ENCODE measurements around the gene CAMK2D.
A peak's percentile ranks its signal among the peaks of the same experiment; 100 is the strongest.

Gene CAMK2D

DNA sequence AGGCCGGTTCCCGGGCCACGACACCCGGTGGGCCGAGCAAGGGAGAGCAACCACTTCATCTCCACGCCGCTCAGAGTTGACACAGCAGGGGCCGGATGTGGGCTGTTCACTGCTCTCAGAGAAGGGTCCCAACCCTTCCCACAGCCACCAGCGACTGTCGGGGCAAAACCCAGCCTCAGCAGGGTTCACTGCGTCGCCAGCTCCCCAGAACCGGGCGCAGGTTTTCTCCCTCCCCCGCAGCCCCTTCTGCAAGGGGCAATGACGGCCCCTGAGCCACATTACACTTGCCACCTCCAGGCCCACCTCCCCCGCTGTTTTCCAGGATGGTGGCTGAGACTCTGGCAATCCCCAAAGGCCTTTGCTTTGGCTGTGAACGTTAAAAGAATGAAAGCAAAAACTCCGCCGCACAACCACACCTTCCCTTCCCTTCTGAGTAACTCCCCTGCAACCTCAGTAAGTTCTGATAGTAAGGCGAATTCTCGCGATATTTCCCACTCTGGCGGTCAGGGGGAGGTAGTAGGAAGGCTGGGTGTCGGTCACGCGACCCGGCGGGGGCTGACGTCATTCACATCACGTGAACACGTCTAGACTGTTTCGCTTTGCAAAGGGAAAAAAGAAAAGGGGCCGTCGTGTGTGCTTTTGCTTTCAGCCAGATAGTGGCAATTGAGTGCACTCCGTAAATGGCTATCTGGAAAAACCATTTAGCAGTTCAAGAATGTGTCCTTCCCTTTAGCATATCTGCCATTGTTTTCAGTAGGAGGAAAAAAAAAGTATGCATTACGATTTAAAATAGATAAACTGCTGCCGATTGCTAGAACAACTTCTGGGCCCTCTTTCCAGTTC, 869 bp upstream of the CAMK2D start:
- peak; percentile 100 for DNase-seq

- peak; percentile 67 for DNase-seq
Measured at GRCh38 chr4:113760795-113761619, 531 bp downstream of the CAMK2D start.

- peak; percentile 46 for DNase-seq
Measured at GRCh38 chr4:113760094-113760794, 1.3 kb downstream of the CAMK2D start.

DNA sequence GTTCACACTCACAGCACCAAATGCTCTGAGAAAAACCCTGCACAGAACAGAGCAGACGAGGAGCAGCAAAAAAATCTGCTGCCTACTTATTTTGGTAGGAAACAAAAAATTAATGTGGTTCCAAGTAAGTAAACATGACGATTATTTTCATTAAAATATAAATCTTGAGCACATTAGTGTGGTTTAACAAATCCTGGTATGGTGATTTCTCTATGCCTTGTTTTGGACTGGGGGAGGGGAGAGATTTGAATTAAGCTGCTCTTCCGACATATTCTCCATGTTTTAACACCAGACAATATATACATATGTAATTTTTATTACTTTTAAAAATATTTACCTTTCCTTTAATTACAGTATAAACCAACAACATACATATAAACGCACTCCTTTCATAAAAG, 1.8 kb downstream of the CAMK2D start:
- no peak for DNase-seq

GRCh38 chr4:113758372-113758771, 3.2 kb downstream of the CAMK2D start:
- DNase-seq: peak; percentile 93

GRCh38 chr4:113757486-113757885, 4.1 kb downstream of the CAMK2D start:
- DNase-seq: no peak

GRCh38 chr4:113756005-113756410, 5.5 kb downstream of the CAMK2D start:
- DNase-seq: peak; percentile 91

- DNase-seq: no peak
Measured at GRCh38 chr4:113750734-113751133, 10.8 kb downstream of the CAMK2D start.

DNA sequence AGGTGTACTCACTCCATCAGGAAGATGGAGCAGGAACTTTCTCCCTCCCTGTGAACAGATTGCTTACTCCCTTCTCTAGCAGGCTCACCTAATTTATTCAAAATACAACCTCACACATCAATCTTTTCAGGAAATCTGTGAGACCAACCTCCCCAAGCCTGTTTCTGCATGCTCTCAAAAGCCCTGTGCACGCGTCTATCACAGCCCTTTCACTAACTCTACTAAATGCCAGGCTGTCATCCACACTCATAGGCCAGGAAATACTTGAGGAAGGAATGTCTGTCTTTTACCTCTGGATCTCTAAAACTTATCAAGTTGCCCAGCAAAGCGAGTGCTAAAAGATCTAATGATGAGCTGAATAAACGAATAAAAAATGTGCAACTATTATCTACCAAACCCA, 11.2 kb downstream of the CAMK2D start:
- DNase-seq: no peak

DNA sequence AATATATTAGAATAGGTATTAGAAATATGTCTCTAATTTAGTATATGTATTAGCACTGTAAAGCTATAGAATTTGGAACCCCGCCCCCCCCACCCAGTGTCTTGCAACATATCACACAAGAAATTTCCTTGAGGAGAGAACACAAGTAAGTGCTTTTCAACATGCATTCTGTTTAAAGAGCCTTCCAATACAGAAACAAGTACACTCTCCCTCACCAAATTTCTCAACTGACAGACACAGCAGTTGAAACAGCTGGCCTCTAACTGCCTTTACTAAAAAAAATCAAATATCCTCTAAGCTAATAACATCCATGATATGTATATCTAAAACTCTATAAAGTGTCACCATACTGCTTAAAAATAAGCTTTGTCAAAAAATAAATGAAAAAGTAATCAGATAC, 12.4 kb downstream of the CAMK2D start:
- no peak for DNase-seq

DNA sequence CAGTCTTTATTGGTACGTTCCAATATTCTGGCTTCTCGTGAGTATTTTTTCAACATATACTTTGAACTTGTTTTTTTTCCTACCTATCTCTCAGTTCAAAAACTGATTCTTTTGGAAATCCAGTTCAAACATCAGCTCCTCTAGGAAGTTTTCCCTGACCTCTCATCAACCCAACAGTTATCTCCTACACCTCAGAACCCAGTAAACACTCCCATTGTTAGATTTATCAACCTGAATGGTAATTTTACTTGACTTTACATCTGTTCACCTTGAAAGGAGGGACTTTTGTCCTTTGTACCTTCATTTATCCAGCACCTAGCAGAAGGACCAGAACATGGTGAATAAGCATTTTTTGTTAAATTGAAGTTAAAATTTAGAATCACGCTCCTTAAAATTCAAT, 13.6 kb downstream of the CAMK2D start:
- no peak for DNase-seq

DNA sequence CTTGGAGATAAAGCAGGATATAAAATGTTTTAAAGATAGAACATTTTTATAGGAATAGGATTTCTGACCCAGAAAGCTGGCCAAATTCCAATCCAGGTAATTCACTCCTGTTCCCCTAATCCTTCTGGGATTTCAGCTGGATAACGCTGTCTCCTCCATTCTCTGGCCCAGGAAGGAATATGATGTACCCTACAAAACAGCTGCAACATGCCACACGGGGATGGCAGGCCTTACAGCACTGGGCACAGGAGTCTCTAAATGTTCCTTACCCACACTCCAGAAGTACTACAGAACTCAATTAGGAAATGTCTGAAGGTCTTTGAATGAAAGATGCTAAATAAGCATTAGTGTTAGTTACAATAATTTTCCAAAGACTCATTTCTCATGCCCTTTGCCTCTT, 15.8 kb downstream of the CAMK2D start:
- DNase-seq: no peak

- no peak for DNase-seq
Measured at GRCh38 chr4:113744667-113745240, 16.8 kb downstream of the CAMK2D start.

DNA sequence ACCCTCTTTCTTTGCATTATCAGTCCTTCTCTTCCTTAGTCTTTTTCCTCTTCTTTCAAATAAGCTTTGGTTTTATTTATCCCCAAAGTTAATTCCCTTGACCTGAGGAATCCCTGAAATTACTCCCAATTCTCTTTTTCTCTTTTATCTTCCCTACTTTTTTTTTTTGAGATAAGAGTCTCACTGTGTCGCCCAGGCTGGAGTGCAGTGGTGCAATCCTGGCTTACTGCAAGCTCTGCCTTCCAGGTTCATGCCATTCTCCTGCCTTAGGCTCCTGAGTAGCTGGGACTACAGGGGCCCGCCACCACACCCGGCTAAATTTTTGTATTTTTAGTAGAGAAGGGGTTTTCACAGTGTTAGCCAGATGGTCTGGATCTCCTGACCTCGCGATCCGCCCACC, 17.8 kb downstream of the CAMK2D start:
- no peak for DNase-seq

GRCh38 chr4:113742643-113743042, 18.9 kb downstream of the CAMK2D start:
- no peak for DNase-seq

GRCh38 chr4:113741956-113742355, 19.6 kb downstream of the CAMK2D start:
- DNase-seq: no peak

DNA sequence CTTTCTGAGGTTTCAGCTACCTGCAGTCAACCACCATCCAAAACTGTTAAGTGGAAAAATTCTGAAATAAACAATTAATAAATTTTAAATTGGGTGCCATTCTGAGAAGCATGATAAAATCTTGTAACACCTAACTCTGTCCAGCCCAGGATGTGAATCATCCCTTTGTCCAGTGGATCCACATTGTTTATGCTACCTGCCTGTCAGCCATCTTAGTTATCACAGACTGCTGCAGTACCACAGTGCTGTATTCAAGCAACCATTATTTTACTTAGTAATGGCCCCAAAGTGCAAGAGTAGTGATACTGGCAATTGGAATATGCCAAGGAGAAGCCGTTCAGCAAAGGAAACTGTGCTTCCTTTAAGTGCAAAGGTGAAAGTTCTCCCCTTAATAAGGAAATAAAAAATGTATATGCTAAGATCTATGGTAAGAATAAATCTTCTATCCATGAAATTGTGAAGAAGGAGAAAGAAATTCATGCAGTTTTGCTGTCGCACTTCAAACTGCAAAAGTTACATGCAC, 20.6 kb downstream of the CAMK2D start:
- no peak for DNase-seq

- DNase-seq: no peak
Measured at GRCh38 chr4:113739197-113739596, 22.3 kb downstream of the CAMK2D start.

GRCh38 chr4:113738251-113738650, 23.3 kb downstream of the CAMK2D start:
- peak; percentile 76 for DNase-seq

- no peak for DNase-seq
Measured at GRCh38 chr4:113733685-113734084, 27.9 kb downstream of the CAMK2D start.

DNA sequence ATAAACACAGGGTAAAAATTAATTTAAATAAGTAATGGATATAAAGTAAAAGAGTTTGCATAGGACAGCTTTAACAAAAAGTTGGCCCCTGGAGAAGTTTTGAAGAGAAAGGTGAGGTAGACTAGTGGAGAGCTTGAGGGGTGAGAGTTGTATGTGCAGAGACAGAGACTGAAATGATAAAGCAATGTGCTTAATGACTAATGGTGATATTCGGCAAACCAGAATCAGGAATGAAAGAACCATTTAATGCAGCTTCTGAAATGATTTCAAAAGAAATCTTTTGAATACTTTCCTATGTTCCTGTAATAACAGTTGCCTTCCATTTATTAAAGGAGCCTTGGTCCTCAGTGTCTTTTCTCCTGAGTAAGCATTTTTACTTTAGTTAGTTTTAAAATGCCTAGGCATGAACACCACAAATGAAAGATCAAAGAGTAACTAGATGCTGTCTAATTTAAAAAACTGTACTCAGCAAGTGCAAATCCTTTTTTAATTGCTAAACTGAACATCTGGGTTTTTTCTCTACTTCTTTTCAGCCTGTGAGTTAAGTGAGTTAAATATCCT, 28.5 kb downstream of the CAMK2D start:
- no peak for DNase-seq

DNA sequence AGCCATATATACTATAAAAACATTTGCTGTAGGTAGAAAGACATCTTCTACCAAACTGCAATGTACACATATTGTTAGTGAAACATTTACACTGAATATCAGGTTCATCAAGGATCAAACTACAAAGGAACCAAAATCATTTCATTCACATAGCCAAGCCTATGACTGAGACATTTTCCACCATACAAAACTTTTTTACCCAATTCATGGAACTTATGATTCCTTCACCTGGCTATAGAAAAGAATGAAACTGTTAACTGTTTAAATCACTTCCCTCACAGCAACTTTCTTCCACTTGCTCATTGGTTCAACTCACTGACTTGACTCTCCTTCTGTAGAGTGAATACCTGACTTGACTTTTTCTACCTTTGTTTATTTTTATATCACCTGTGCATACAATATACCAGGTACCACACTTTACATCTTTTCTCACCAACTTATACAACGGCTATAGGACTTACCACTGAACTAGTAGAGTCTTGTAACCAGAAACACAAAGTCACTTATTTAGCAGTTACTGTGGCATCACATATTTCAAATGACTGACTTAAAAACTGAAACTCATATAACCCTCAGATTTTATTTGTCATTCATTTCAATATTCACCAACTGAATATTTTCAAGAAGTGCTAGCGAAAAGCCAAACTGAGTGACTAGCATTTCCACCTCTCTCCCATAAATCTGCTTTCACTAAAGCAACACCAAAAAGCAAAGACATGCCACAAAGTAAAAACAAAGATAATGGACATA, 30.9 kb downstream of the CAMK2D start:
- DNase-seq: no peak

All from fibroblast of skin of right quadriceps (primary cell).